OCI-LY7 (cell line): ENCODE data around the gene SLC25A1.

ENCODE experiments used
- CTCF ChIP-seq: fragments of 200-600 bp; sonication (generic); conservative IDR thresholded peaks from 2 replicates; pipeline ENCODE4 v1.5.1; 2014; ENCODE audit warnings: mild to moderate bottlenecking, antibody characterized with exemption, low read length, moderate library complexity, mixed read lengths
- EZH2phosphoT487 ChIP-seq: fragments of 200-600 bp; sonication (generic); IDR thresholded peaks from 2 replicates; pipeline ENCODE4 v1.6.1; 2018; ENCODE audit warnings: low read depth, borderline replicate concordance, mild to moderate bottlenecking, mixed run types, antibody characterized with exemption, low read length, moderate library complexity, mixed read lengths

GRCh38 chr22:19131685-19132015 is 46.9 kb downstream of the SLC25A1 start:
- TF ChIP-seq CTCF: no peak
- no peak for TF ChIP-seq EZH2phosphoT487
